HG02852 (cell line): Measurements from ENCODE around the gene RAPGEF1.

Experiments
- ATAC-seq: cut with Tn5 transposase; IDR thresholded peaks from one replicate; pipeline ENCODE4 v1.9.1; 2021; ENCODE audit warnings: mild to moderate bottlenecking, moderate library complexity; ENCODE audit not compliant: unreplicated experiment

RAPGEF1 gene

DNA sequence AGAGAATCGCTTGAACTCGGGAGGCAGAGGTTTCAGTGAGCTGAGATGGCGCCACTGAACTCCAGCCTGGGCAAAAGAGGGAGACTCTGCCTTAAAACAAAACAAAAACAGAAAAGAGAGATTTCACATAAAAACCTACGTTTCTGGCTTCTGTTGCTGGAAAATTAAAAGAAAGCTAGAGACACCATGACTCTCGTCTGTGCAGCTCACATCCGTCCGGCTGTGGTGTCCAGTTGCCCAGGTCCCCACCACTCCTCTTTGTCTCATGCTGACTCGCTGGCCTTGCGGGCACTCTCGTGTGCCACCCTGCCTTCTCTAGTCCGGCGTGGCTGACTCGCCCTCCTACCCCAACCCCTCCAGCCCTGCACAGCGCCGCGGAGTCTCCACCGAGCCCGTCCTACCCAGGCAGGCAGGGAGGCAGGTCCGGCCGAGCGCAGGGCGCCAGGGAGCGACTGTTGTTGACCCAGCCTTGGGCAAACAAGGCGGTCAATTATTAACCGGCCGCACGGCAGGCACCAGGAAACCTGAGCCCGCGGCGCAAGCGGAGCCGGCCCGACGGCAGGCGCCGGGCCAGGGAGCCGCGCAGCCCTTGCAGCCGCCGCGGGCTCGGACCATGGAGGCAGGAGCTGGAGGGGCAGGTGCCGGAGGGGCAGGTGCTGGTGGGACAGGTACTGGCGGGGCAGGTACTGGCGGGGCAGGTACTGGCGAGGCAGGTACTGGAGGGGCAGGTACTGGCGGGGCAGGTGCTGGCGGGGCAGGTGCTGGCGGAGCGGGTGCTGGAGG is 194.7 kb downstream of the RAPGEF1 start, which contains the start of gene PRRT1B:
PRRT1B (plus strand) TSS at position 521 of the 783 bp plus-strand sequence; CDS start at position 614, 93 bp downstream.
- ATAC-seq = no peak

DNA sequence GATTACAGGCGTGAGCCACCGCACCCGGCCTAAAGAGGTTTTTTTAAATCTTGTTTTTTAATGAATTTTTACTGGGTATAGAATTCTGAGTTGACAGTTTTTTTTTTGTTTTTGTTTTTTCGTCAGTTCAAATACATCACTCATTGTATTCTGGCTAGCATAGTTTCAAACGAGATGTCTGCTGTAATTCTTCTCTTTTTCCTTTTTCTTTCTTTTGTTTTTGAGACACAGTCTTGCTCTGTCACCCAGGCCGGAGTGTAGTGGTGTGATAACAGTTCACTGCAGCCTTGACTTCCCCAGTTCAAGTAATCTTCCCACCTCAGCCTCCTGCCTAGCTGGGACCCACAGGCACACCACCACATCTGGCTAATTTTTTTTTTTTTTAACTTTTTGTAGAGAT is 196.7 kb downstream of the RAPGEF1 start:
- no peak for ATAC-seq

DNA sequence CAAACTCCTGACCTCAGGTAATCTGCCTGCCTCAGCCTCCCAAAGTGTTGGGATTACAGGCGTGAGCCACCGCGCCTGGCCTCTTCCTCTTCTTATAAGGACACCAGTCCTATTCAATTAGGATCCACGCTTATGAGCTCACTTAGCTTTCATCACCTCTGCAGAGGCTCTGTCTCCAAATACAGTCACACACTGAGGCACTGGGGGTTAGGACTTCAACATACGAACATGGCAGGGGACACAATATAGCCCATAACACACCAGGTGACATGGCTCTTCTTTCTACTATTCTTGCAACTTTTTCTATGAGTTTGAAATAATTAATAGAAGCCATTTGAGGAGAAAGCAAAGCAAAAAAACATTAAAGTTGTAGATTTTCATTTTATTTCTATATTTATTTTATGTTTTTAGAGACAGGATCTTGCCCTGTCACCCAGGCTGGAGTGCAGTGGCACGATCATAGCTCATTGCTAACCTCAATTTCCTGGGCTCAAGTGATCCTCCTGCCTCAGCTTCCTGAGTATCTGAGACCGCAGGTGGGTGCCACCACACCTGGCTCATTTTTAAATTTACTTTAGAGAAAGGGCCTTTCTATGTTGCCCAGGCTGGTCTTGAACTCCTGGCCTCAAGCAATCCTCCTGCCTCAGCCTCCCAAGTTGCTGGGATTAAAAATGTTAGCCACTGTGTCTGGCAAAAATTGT is 200.5 kb downstream of the RAPGEF1 start:
- ATAC-seq = no peak

DNA sequence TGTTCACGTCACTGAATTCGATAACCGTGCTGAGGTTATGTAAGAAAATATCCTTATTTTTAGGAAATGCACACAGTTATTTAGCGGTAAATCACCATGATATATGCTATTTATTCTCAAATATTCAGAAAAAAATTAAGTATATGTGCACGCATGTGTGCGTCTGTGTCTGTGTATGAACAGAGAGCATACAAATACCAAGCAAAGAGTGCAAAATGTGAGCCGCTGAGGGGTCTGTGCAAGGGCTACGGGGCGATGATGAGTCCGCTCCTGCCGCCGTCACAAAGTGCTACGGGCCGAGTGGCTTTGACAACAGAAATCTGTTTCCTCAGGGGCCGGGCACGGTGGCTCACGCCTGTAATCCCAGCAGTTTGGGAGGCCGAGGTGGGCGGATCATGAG is 201.9 kb downstream of the RAPGEF1 start:
- ATAC-seq = no peak

DNA sequence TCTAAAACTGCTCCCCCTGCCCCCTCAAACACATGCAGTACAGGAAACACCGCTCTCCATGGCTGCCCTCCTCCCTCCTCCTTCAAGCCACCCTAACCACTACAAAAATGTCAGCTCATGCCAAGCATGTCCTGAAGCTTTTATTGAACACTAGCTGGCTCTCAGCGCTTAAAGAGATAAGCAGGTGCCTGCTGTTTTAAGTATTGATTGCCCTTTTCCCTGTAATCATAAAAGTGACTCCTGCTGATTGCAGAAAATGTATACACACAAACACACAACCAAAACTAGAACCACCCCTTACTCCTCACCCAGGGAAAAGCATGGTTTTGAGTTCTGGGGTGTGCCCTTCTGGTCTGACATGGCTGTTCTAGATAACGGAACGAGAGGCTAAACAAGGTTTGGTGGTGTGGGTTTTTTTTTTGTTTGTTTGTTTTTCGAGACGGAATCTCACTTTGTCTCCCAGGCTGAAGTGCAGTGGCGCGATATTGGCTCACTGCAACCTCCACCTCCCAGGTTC is 205.1 kb downstream of the RAPGEF1 start:
- no peak for ATAC-seq

DNA sequence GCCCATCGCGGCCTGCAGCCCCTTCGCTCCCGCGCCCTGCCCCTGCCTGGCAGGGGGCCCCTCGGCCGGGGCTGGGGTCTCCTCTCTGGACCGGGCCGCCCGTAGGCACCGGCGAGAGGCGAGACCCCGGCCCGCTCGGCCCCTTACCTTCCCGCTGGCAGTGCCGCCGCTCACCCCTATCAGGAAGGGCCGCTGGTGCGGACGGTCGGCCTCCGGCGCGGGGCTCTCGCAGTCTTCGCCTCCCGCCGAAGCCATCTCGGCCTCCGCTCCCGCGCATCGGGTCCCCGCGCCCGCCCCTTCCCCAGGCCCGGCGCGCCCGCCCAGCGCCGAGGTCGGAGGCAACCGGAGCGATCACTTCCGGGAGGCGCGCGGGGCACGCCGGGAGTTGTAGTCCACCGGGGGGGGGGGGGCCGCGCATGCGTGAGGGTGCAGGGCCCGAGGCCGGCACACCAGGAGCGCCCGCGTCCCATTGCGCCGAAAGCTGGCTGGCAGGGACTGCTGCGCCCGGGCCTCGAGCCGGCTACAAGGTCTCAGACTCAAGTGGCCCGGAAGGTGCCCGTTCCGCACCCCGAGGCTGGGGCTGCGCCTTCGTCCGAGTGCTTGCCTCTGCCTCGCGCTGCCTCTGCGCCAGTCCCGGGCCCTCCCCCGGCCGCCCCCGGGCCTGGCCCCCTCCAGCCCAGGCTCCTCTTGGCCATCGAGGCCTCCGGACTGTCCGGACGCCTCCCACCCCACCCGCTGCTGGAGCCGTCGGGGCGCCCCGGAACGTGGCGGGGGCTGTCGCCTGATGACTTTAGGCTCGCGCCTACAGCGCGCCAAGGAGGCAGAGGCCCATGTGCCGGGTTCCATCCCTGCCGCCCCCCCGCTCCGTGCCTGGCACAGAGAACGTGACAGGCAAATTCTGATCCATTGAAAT is 208.7 kb downstream of the RAPGEF1 start, which contains the start of gene UCK1:
UCK1 (minus strand) TSS at position 344 of the 913 bp plus-strand sequence; CDS start at position 255, 89 bp downstream.
- ATAC-seq = peak; percentile 77

DNA sequence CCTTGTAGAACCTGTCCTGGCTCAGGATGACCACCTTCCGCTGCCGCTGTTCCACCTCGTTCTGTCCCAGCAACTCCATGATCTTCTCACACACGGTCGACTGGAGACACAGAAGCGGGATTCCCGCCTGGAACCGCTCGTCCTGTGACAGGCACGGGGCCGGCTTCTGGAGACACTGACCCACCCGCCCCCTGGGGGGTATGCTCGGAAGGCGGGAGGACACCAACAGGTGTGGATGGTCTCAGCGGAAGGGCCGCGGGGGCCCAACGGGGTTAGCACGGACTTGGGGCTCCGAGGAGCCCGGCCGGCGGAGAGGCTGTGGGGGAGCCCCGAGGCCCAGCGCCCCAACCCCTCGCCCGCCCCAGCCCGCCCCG is 209.3 kb downstream of the RAPGEF1 start:
- ATAC-seq = peak; percentile 29

DNA sequence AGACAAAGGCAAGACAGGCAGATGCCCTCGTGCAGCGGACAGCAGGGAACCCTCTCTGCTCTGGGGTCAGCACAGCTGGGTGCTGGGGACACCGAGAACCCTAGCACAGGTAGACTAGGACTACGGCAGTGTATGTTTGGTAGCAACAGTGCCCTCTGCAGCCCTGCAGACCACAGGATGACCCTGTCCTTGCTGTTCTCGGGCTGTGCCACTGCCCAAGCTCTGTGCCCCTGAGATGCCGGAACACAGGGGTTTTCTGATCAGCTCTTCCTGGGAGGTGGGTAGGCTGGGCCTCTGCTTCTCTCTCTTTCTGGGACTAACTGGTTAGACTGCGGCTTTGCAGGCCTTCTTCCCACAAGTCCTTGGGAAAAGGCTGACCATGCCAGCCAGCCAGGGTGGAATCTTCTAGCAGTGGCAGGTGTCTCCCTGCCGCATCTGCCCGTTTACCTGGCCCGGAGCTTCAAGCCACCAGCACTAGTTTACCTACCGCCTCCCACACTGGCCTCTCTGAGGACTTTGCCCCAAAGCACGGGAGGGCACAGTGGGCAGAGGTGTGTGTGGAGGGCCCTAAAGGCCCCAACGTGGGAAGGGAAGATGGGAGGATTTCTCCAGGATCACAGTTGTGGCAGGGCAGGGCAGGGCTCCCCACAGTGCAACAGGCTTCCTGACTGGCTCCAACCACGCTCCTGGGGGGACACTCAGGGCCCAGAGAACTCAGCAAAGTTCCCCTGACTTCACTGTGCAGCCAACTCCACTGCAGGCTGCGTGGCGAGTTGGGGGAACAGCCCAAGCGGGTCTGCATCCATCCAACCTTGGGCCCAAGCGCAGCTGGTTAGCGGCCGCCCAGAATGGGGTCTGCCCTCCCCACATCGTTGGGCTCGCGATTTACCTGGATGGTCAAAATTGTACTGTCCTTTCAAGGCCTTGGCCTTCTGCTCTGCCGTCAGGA is 210.0 kb downstream of the RAPGEF1 start:
- ATAC-seq = no peak

DNA sequence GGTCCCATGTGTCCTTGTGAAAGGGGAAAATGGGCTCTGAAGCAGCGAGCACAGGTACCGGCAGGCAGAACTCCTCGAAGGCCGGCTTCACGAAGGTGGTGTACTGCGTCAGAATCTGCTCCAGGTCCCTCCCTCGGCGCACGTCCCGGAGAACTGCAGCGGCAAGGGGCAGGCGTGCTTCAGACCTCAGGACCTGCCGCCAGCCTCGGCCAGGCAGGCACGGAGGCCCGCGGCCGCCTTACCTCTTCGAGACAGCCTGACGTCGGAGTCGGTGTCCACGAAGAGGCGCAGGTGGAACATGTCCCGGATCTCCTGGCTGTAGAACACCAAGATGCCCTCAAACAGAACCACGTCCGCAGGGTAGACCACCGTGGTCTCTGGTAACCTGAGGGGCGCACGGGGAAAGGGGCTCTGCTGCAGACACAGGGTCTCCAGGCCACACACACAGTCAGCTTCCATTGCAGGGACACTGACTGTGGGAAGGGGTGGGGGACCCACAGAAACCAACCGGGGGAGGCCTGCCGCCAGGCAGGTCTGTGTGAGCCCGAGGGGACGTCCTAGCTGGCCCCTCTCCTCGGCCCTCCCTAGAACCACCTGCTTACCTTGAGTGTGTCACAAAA is 210.9 kb downstream of the RAPGEF1 start:
- ATAC-seq = no peak

DNA sequence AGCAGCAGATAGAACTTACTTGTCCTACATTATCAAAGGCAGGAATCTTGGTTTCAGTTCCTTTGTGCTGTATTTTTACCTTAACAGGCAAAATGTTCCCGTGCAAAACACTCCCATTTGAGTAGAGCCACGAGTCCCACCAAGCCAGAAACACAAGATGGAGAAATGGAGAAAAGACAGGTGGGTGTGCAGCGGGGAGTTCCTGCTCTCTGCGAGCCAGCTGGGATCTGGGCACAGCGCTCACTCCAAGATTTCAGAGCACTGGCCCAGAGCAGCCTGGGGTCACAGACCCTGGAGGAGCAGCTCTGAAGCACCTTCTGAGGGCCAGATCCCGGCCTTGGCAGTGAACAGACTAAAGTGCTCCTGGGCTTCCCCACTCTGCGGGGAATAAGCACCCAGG is 211.7 kb downstream of the RAPGEF1 start:
- no peak for ATAC-seq
